CD8-positive, alpha-beta memory T cell (primary cell): ENCODE data around the gene CSNK1E. TPM values are rescaled to one million over a fixed set of nuclear protein-coding genes. Genes with fewer than 3 reads are reported as not detected.

Experiments
- CTCF ChIA-PET: fragments of 350-600 bp; sonication (Branson Sonifier 250); formaldehyde crosslinking; loops from one replicate; lab custom pipeline; 2021; ENCODE audit warnings: antibody characterized with exemption; lab: Charles Lee
- POLR2A ChIA-PET: fragments of 350-600 bp; sonication (Branson Sonifier 250); formaldehyde crosslinking; loops from one replicate; lab custom pipeline; 2021; ENCODE audit warnings: antibody characterized with exemption; lab: Charles Lee
- DNase-seq, 5 donors: peaks; one replicate each; pipeline versions ENCODE4 v3.0.0 to v3.0.0-alpha.2; 2020 to 2022; ENCODE audit warnings: mixed read lengths in 1 of 5
- H3K27ac ChIP-seq: one replicate; pipeline ENCODE4 v1.7.0; 2013; ENCODE audit warnings: low read depth, mild to moderate bottlenecking, low read length, moderate library complexity
- H3K27me3 ChIP-seq: 2 replicates; pipeline ENCODE4 v1.7.0; 2013; ENCODE audit warnings: low read length, mild to moderate bottlenecking; ENCODE audit not compliant: insufficient read depth, poor library complexity, severe bottlenecking
- H3K36me3 ChIP-seq: 2 replicates; pipeline ENCODE4 v1.7.0; 2013; ENCODE audit warnings: mild to moderate bottlenecking, low read length, moderate library complexity; ENCODE audit not compliant: insufficient read depth
- H3K4me1 ChIP-seq: 2 replicates; pipeline ENCODE4 v1.7.0; 2013; ENCODE audit warnings: mild to moderate bottlenecking, low read length, moderate library complexity; ENCODE audit not compliant: insufficient read depth
- H3K4me3 ChIP-seq: 2 replicates; pipeline ENCODE4 v1.7.0; 2013; ENCODE audit warnings: mild to moderate bottlenecking, low read length
- H3K9me3 ChIP-seq: 2 replicates; pipeline ENCODE4 v1.7.0; 2013; ENCODE audit warnings: mild to moderate bottlenecking, low read length
- H3K27ac Mint-ChIP-seq, 8 donors: one replicate each; pipeline ENCODE4 v1.8.0; 2020 to 2021; ENCODE audit warnings: mixed read lengths in 8 of 8, mild to moderate bottlenecking in 6 of 8, inconsistent platforms in 3 of 8, moderate library complexity in 3 of 8
- H3K27me3 Mint-ChIP-seq, 2 donors: one replicate each; pipeline ENCODE4 v1.8.0; 2020 to 2021; ENCODE audit warnings: mixed read lengths in 2 of 2, mild to moderate bottlenecking in 1 of 2, moderate library complexity in 1 of 2
- H3K36me3 Mint-ChIP-seq, 3 donors: one replicate each; pipeline ENCODE4 v1.8.0; 2020 to 2021; ENCODE audit warnings: mixed read lengths in 3 of 3, inconsistent platforms in 1 of 3, mild to moderate bottlenecking in 1 of 3
- H3K4me1 Mint-ChIP-seq, 3 donors: one replicate each; pipeline ENCODE4 v1.8.0; 2020 to 2021; ENCODE audit warnings: mixed read lengths in 3 of 3, inconsistent platforms in 1 of 3, mild to moderate bottlenecking in 1 of 3
- H3K4me3 Mint-ChIP-seq, 7 donors: one replicate each; pipeline ENCODE4 v1.8.0; 2020 to 2021; ENCODE audit warnings: mixed read lengths in 7 of 7, mild to moderate bottlenecking in 6 of 7, moderate library complexity in 4 of 7, inconsistent platforms in 2 of 7
- H3K9me3 Mint-ChIP-seq, 5 donors: one replicate each; pipeline ENCODE4 v1.8.0; 2020 to 2022; ENCODE audit warnings: mixed read lengths in 5 of 5, mild to moderate bottlenecking in 3 of 5, moderate library complexity in 2 of 5, inconsistent platforms in 1 of 5
- polyA plus RNA-seq: library from polyadenylated mRNA; unstranded; fragments of 300-500 nt; fragmentation: Illumina TruSeq; gene quantifications from one replicate; pipeline ENCODE4 v1.2.3, GENCODE V29; 2021
- total RNA-seq, 2 experiments: library from RNA; stranded (reverse); gene quantifications; one replicate each; pipeline ENCODE4 v1.2.3, GENCODE V29; 2021

CSNK1E gene
- total and polyA plus RNA-seq, 3 experiments from 2014 or later: 14.1 to 105 (median 102) TPM

GRCh38 chr22:38272373-38273134 is 44.7 kb downstream of the CSNK1E start, which contains the start of gene TMEM184B:
TMEM184B (minus strand) TSS chr22:38273010; CDS start chr22:38247961, 25,049 bp downstream.
- CTCF ChIA-PET: no interaction called here
- H3K36me3 ChIP-seq: no peaks in the 10 kb centered on the region
- H3K4me1 Mint-ChIP-seq: peaks cover 46 to 58% (median 49%) of the 10 kb centered on the region in 3 donors

DNA sequence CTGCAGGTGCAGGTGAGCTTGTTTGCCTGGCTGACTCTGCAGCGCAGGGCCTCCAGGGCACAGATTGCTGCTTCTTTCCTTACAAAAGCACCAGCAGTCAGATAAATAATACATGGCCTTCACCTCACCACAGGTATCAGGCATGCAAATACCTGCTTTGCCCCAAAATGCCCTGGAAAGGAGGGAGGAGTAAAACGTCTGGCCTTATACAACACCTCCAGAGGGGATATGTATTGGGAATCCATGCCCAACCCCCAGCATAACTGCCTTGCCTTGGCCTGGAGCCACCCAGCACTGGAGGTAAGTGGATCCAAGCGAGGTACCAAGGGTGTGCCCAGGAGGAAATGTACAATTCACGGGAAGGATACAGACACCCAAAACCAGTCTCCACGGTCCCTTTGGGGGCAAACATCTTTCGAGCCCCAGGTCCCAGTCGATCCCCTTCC is 45.3 kb downstream of the CSNK1E start:
- H3K27ac ChIP-seq: peak overlapping the region; percentile 75
- ChIA-PET CTCF (interaction anchor here (1.2 to 1.5 kb wide), 2 partner anchors 220 to 410 kb away, joined by 3 to 4 read pairs; partner anchors contain the start of gene TOMM22), POLR2A (interaction anchor here (1.0 to 1.1 kb wide), 2 partner anchors 10 to 215 kb away, joined by 3 read pairs; partner anchors contain the start of gene PICK1)
- Mint-ChIP-seq H3K36me3 (peaks cover 0 to 9% (median 0%) of the 10 kb centered on the region in 3 donors), H3K4me3 (peak overlapping the region; percentile 86 to 94 (median 89)), H3K9me3 (no peaks in the 10 kb centered on the region), H3K4me1 (peaks cover 50 to 64% (median 55%) of the 10 kb centered on the region in 3 donors), H3K27me3 (peaks cover 0 to 1% of the 10 kb centered on the region in 2 donors), H3K27ac (peak overlapping the region; percentile 85 to 94 (median 91))
- H3K27me3 ChIP-seq: no peaks in the 10 kb centered on the region
- no peaks in the 10 kb centered on the region for H3K9me3 ChIP-seq
- DNase-seq: peak in 1 of 5 donors; percentile 25
- no peaks in the 10 kb centered on the region for H3K36me3 ChIP-seq
- H3K4me1 ChIP-seq: peaks cover 37% of the 10 kb centered on the region
- H3K4me3 ChIP-seq: peak overlapping the region; percentile 67

More at GRCh38 chr22:38272373-38273134, 44.7 kb downstream of the CSNK1E start, which contains the start of gene TMEM184B:
- Mint-ChIP-seq H3K9me3 (no peaks in the 10 kb centered on the region), H3K4me3 (peak within 1 kb of the TSS; percentile 90 to 98 (median 93)), H3K27me3 (peaks cover 0 to 3% of the 10 kb centered on the region in 2 donors), H3K27ac (peak within 1 kb of the TSS; percentile 90 to 99 (median 97)), H3K36me3 (peaks cover 0 to 9% (median 0%) of the 10 kb centered on the region in 3 donors)
- peak within 1 kb of the TSS; percentile 75 for H3K27ac ChIP-seq
- POLR2A ChIA-PET: interaction anchor here (0.5 to 1.3 kb wide), 4 partner anchors 11 to 216 kb away, joined by 3 to 10 read pairs (median 4); partner anchors contain the start of gene PICK1
- no peaks in the 10 kb centered on the region for H3K9me3 ChIP-seq
- H3K27me3 ChIP-seq: no peaks in the 10 kb centered on the region
- DNase-seq: peak; percentile 79 to 87 (median 84)
- H3K4me1 ChIP-seq: peaks cover 31% of the 10 kb centered on the region
- H3K4me3 ChIP-seq: peak within 1 kb of the TSS; percentile 67

- Histone ChIP-seq H3K4me1 (peaks cover 45% of the 10 kb centered on the region), H3K4me3 (peak overlapping the region; percentile 67), H3K9me3 (no peaks in the 10 kb centered on the region), H3K27ac (no peak overlapping the region), H3K27me3 (no peaks in the 10 kb centered on the region), H3K36me3 (no peaks in the 10 kb centered on the region)
- H3K36me3 Mint-ChIP-seq: peaks cover 0 to 9% (median 0%) of the 10 kb centered on the region in 3 donors
- H3K4me3 Mint-ChIP-seq: peak overlapping the region; percentile 32 to 94 (median 89)
- H3K27me3 Mint-ChIP-seq: peaks cover 0 to 1% of the 10 kb centered on the region in 2 donors
- H3K27ac Mint-ChIP-seq: peak overlapping the region in 7 of 8 donors; percentile 82 to 93 (median 89)
- peaks cover 57 to 72% (median 63%) of the 10 kb centered on the region in 3 donors for H3K4me1 Mint-ChIP-seq
- no peak for DNase-seq
- no peaks in the 10 kb centered on the region for H3K9me3 Mint-ChIP-seq
- ChIA-PET CTCF (interaction anchor here (1.2 to 1.5 kb wide), 2 partner anchors 219 to 411 kb away, joined by 3 to 4 read pairs; partner anchors contain the start of gene TOMM22), POLR2A (no interaction called here)
These were observed 46.1 kb downstream of the CSNK1E start for GRCh38 chr22:38271101-38271500.

DNA sequence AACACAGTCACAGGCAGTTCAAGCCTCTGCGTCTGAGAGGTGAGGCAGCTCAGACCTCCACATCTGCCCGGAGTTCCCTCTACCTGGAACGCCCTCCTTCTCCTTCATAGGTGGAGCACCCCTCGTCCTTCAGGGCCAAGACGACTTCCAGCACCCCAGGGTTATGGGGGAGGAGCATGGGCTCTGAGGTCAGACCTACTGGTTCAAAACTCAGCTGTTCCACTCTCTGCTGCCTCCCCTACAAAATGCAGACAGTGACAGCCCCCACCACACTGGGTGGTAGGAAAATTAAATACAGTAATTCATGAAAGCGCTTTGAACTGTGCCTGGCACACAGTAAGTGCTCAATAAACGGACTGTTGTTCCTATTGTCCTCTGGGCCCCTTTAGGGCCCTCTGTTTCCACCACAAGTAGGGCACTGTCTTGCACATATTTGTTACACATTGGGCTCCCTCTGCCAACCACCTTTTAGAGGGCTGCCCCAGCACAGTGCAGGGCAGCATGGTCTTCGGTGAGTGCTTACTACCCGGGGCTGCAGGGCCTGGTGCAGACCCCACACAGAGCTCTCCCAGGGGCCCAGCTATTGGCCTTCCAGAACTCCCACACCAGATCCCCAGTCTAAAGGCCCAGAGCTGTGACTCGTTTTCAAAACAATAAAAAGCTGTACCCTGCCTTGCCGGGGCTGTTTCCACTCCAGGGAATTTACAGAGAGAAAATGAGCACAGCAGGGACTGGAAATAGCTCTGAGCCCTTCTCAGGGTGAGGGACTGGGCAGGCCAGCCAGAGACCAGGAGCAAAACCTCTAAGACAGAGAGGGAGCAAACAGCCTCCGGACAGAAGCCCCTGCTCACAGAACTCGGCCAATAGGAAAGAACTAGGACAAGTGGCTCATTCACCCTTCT is 46.9 kb downstream of the CSNK1E start:
- CTCF ChIA-PET: interaction anchor here (1.5 kb wide), 1 partner anchor 218 kb away, joined by 4 read pairs; no protein-coding TSS in a partner anchor
- Mint-ChIP-seq H3K4me1 (peaks cover 58 to 79% (median 64%) of the 10 kb centered on the region in 3 donors), H3K27ac (peak overlapping the region; percentile 74 to 93 (median 88))

GRCh38 chr22:38269466-38269865 is 47.8 kb downstream of the CSNK1E start:
- Mint-ChIP-seq H3K27me3 (no peaks in the 10 kb centered on the region), H3K4me3 (peak overlapping the region in 1 of 7 donors; percentile 86), H3K4me1 (peaks cover 61 to 82% (median 69%) of the 10 kb centered on the region in 3 donors), H3K36me3 (peaks cover 0 to 12% (median 0%) of the 10 kb centered on the region in 3 donors), H3K9me3 (no peaks in the 10 kb centered on the region), H3K27ac (peak overlapping the region in 5 of 8 donors; percentile 58 to 96 (median 92))
- H3K36me3 ChIP-seq: no peaks in the 10 kb centered on the region
- H3K27ac ChIP-seq: no peak overlapping the region
- ChIA-PET CTCF (no interaction called here), POLR2A (no interaction called here)
- no peaks in the 10 kb centered on the region for H3K27me3 ChIP-seq
- H3K4me3 ChIP-seq: no peak overlapping the region
- no peak for DNase-seq
- no peaks in the 10 kb centered on the region for H3K9me3 ChIP-seq
- H3K4me1 ChIP-seq: peaks cover 51% of the 10 kb centered on the region

More for the DNA sequence above, 46.9 kb downstream of the CSNK1E start:
- H3K36me3 ChIP-seq: no peaks in the 10 kb centered on the region
- Mint-ChIP-seq H3K4me3 (peak overlapping the region; percentile 69 to 94 (median 89)), H3K9me3 (no peaks in the 10 kb centered on the region), H3K27me3 (peaks cover 0 to 1% of the 10 kb centered on the region in 2 donors), H3K36me3 (peaks cover 0 to 9% (median 0%) of the 10 kb centered on the region in 3 donors)
- peaks cover 51% of the 10 kb centered on the region for H3K4me1 ChIP-seq
- no peak overlapping the region for H3K4me3 ChIP-seq
- POLR2A ChIA-PET: no interaction called here
- DNase-seq: no peak
- H3K9me3 ChIP-seq: no peaks in the 10 kb centered on the region
- no peaks in the 10 kb centered on the region for H3K27me3 ChIP-seq
- no peak overlapping the region for H3K27ac ChIP-seq

GRCh38 chr22:38267086-38267485 is 50.1 kb downstream of the CSNK1E start:
- Histone ChIP-seq H3K27ac (peak overlapping the region; percentile 57), H3K36me3 (no peaks in the 10 kb centered on the region), H3K4me3 (peak overlapping the region; percentile 27), H3K27me3 (no peaks in the 10 kb centered on the region), H3K9me3 (no peaks in the 10 kb centered on the region), H3K4me1 (peaks cover 42% of the 10 kb centered on the region)
- Mint-ChIP-seq H3K27ac (peak overlapping the region; percentile 68 to 97 (median 92)), H3K4me3 (peak overlapping the region; percentile 28 to 73 (median 44)), H3K36me3 (peaks cover 0 to 13% (median 4%) of the 10 kb centered on the region in 3 donors), H3K9me3 (no peaks in the 10 kb centered on the region), H3K4me1 (peaks cover 60 to 78% (median 68%) of the 10 kb centered on the region in 3 donors), H3K27me3 (no peaks in the 10 kb centered on the region)
- peak; percentile 24 to 81 (median 73) for DNase-seq
- ChIA-PET CTCF (interaction anchor here (1.0 to 1.4 kb wide), 2 partner anchors 24 to 152 kb away, joined by 3 read pairs; no protein-coding TSS in a partner anchor), POLR2A (interaction anchor here (0.6 to 0.7 kb wide), 3 partner anchors 282 to 638 kb away, joined by 3 to 6 read pairs (median 3); no protein-coding TSS in a partner anchor)

DNA sequence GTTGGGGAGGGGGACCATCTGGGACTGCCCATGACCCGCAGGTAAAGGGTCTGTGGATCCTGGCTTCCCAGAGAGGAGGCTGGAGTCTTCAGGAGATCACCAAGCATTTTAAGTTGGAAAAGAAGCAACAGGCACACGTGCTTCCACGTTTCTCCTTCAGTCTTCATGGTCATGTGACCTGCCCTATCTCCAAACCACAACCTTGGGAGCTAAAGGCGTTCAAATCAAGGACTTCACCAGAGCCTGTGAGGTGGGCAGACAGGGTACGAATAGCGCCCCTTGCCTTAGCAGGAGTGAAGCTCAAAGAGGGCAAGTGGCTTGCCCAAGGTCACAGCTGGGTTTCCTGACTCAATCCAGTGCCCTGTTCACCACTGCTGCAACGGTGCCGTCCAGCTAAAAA is 51.1 kb downstream of the CSNK1E start:
- H3K9me3 Mint-ChIP-seq: no peaks in the 10 kb centered on the region
- Histone ChIP-seq H3K9me3 (no peaks in the 10 kb centered on the region), H3K27me3 (no peaks in the 10 kb centered on the region), H3K4me1 (peaks cover 33% of the 10 kb centered on the region), H3K4me3 (peak overlapping the region; percentile 27), H3K27ac (peak overlapping the region; percentile 57), H3K36me3 (no peaks in the 10 kb centered on the region)
- H3K4me3 Mint-ChIP-seq: no peak overlapping the region
- peaks cover 59 to 76% (median 67%) of the 10 kb centered on the region in 3 donors for H3K4me1 Mint-ChIP-seq
- no peaks in the 10 kb centered on the region for H3K27me3 Mint-ChIP-seq
- peaks cover 0 to 11% (median 4%) of the 10 kb centered on the region in 3 donors for H3K36me3 Mint-ChIP-seq
- ChIA-PET CTCF (interaction anchor here (0.6 to 1.0 kb wide), 3 partner anchors 25 to 152 kb away, joined by 3 read pairs; no protein-coding TSS in a partner anchor), POLR2A (interaction anchor here (0.6 kb wide), 1 partner anchor 637 kb away, joined by 3 read pairs; no protein-coding TSS in a partner anchor)
- H3K27ac Mint-ChIP-seq: peak overlapping the region in 4 of 8 donors; percentile 66 to 93 (median 82)
- no peak for DNase-seq
